Hematopoietic multipotent progenitor cell treated with erythropoietin and hydrocortisone succinate and interleukin-3 and kit ligand, for 15 days (in vitro differentiated cells): ENCODE data around the gene PPIP5K1.
"Not testable (repeated sequence)": the region's sequence is repeated elsewhere in the genome, so short reads cannot be mapped to it uniquely, and the experiment has no call there.

Experiments used
- DNase-seq: peaks from one replicate; pipeline ENCODE4 v3.0.0-alpha.2; 2015; ENCODE audit warnings: low spot score

PPIP5K1 gene

GRCh38 chr15:43589778-43590466 is at the start of gene PPIP5K1:
Gene PPIP5K1 (minus strand): TSS chr15:43590208. CDS start chr15:43584504, 5,704 bp downstream.
- not testable (repeated sequence) for DNase-seq

DNA sequence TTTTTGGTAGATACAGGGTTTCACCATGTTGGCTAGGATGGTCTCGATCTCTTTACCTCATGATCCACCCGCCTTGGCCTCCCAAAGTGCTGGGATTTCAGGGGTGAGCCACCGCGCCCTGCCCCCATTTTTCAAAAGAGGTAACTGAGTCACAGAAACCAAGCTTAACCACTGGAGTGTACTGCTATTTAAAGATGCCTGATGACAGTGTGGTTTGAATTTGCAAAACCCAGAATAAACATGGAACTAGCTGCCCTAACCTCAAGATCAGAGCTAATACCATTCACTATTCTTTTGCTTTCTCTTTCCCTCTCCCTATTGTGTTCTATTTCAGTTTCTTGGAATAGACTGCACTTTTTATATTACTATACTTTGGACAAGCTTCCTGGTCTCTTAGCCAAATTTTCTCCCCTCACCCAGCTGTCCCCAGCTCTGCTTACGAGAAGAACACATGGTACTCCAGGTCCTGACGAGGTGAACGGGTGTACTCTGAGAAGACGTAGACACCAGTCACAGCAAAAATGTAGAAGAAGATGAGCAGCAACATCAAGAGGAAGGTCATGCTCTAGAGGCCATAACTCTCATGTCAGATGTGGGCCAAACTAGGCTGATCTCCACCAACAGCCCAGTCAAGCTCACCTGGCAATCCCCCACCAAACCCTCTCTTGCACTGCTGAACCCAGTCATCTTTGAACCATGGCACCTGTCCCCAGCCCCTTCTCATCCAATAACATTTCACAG is 48.6 kb upstream of the PPIP5K1 start:
- not testable (repeated sequence) for DNase-seq

GRCh38 chr15:43626937-43627336 is 36.9 kb upstream of the PPIP5K1 start:
- not testable (repeated sequence) for DNase-seq

DNA sequence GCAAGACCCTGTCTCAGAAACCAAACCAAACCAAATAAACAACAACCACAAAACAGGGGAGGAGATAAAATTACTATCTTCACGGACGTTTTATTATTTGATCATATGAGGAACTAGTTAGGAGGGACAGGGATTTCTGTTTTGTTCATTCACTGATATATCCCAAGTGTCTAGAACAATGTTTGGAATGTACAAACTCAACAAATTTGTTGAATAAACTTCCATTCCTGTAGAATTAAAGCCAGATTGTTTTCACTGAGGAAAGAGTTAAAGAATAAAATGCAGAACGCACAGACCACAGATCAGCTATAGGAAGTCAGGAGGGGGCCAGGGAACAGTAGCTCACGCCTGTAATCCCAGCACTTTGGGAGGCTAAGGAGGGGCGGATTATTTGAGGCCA is 35.1 kb upstream of the PPIP5K1 start:
- DNase-seq = no peak

DNA sequence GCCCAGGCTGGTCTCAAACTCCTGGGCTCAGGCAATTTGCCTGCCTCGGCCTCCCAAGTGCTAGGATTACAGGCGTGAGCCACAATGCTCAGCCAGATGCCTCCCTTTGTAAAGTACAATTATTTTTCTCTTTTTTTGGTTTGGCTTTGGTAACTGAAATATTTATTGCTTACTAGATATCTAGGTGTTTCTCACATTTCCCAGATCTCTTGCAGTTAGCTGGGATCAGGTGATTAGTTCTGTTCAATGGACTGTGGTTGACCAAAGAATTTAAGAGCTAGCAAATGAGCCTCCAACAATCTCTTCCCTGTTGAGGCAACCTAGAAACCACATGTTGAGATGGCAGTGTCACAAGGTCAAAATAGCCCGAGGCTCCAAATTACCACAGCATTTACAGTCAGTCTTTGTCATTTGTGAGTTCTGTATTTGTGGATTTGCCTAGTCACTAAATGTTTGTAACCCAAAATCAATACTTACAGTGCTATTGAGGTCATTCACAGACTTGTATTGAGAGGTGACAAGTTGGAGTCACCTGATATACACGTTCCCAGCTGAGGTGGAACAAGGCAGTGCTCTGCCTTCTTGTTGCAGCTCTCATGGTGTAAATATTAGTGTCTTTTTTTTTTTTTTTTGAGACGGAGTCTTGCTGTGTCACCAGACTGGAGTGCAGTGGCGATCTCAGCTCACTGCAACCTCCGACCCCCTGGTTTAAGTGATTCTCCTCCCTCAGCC is 32.2 kb upstream of the PPIP5K1 start:
- not testable (repeated sequence) for DNase-seq

- DNase-seq = not testable (repeated sequence)
Measured at GRCh38 chr15:43618700-43619099, 28.7 kb upstream of the PPIP5K1 start, which contains the start of gene STRC. Gene STRC (minus strand): TSS chr15:43618800. CDS start chr15:43618722, 78 bp downstream.

DNA sequence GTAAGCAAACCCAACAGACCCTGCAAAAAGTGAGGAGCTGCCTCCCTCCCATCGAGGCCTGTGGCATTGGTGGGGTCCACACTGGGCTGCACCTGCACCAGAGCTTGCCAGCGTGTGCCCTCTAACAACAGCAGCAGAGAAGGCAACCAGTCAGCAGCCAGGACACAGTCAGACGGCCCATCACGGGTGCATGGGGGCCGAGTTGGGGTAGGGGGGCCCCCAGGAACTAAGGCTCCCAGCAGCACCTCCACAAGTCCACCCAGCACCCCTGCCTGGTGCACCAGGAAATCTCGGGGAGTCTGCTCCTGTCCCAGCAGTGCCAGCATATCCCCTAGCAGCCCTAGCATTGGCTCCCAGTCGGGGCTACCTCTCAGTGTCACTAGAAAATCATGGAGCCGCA is 27.7 kb upstream of the PPIP5K1 start:
- DNase-seq = not testable (repeated sequence)

DNA sequence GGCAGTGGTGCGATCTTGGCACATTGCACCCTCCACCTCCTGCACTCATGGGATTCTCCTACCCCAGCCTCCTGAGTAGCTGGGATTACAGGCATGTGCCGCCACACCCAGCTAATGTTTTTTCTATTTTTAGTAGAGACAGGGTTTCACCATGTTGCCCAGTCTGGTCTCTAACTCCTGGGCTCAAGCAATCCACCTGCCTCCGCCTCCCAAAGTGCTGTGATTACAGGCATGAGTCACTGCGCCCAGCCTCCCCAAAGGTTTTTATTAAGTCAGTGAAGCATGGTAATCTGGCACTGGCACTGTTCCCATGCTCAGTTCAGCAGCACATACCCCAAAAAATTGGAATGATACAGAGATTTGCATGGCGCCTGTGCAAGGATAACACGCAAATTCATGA is 12.2 kb upstream of the PPIP5K1 start:
- DNase-seq = not testable (repeated sequence)

DNA sequence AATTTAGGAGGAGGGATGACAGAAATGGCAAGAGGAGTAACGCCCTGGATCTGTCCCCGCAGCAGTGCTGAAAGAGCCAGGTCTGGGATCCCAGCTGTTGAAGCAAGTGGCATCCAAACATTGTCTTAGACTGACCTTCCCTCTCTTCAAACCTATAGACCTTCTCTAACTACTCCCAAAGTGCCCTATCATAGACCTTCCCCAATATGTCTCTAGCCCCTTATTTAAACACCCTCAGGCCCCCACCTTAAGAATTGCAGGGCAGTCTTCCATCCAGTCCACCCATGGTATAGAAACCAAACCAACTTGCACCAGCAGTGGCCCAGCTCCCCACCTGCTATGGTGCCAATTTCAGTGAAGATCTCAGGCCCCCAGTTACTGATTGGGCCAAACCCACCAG is 10.2 kb upstream of the PPIP5K1 start:
- DNase-seq = not testable (repeated sequence)

GRCh38 chr15:43599131-43599530 is 9.1 kb upstream of the PPIP5K1 start:
- DNase-seq = not testable (repeated sequence)

- DNase-seq = not testable (repeated sequence)
Measured at GRCh38 chr15:43593328-43594190, 3.6 kb upstream of the PPIP5K1 start, which contains the start of gene CKMT1B. Gene CKMT1B (plus strand): TSS chr15:43594027. CDS start chr15:43594219, 192 bp downstream.

DNA sequence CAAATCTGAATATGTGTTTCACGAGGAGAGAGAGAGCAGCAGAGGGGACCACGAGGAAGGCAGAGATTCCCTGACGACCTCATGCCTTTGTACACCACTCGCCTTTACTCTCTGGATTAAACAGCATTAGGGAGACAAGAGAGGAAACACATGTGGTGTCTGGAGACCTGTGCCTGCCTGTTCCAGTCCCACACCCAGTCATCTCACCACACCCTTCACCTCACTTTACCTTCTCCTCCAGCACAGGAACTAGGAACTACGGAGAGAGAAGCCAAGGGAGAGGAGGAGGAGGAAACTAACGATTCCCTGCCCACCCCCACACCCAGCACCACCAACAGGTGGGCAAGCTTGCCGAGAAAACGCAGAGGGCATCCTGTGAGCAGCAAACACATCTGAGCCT is 2.8 kb upstream of the PPIP5K1 start:
- DNase-seq = not testable (repeated sequence)

- DNase-seq = not testable (repeated sequence)
Measured at GRCh38 chr15:43574607-43575006, 15.4 kb downstream of the PPIP5K1 start.

- not testable (repeated sequence) for DNase-seq
Measured at GRCh38 chr15:43566615-43567014, 23.4 kb downstream of the PPIP5K1 start.

- DNase-seq = not testable (repeated sequence)
Measured at GRCh38 chr15:43563793-43564192, 26.2 kb downstream of the PPIP5K1 start.

GRCh38 chr15:43562753-43563152 is 27.3 kb downstream of the PPIP5K1 start:
- not testable (repeated sequence) for DNase-seq

DNA sequence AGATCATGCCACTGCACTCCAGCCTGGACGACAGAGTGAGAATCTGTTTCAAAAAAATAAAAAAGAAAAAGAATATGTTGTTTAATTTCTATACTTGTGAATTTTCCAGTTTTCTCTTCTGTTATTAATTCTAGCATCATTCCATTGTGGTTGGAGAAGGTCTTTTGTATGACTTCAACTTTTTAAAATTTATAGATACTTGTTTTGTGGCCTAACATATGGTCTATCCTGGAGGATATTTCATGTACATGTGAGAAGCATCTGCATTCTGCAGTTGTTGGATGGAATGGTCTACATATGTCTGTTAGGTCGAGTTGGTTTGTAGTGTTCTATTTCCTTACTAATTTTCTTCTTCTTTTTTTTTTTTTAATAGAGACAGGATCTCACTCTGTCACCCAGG is 37.0 kb downstream of the PPIP5K1 start:
- DNase-seq = no peak

DNA sequence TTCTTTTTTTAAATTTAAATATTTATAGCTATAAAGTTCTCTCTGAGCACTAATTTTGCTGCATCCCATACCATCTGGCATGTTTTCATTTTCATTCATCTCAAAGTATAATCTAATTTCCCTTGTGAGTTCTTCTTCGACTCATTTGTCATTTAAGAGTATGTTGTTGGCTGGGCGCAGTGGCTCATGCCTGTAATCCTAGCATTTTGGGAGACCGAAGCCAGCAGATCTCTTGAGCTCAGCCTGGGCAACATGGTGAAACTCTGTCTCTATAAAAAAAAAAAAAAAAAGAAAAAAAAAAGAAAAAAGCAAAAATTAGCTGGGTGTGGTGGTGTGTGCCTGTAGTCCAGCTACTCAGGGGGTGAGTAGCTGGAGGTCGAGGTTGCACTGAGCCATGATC is 37.8 kb downstream of the PPIP5K1 start:
- DNase-seq = no peak

GRCh38 chr15:43550527-43551363 is 39.3 kb downstream of the PPIP5K1 start:
- DNase-seq = no peak

- no peak for DNase-seq
Measured at GRCh38 chr15:43547539-43547938, 42.5 kb downstream of the PPIP5K1 start.
